Cerebellar cortex (tissue), 1 donor: Measurements from ENCODE around the gene NT5C3A.
"Not testable (repeated sequence)": the region's sequence is repeated elsewhere in the genome, so short reads cannot be mapped to it uniquely, and the experiment has no call there.

ENCODE experiments used
- DNase-seq: peaks from one replicate; pipeline ENCODE4 v3.0.0-alpha.2; 2015; ENCODE audit warnings: low spot score

NT5C3A gene

GRCh38 chr7:32979902-32980301, 82.7 kb downstream of the NT5C3A start:
- not testable (repeated sequence) for DNase-seq

GRCh38 chr7:32979246-32979645, 83.3 kb downstream of the NT5C3A start:
- DNase-seq, result not testable (repeated sequence)

GRCh38 chr7:32977159-32977558, 85.4 kb downstream of the NT5C3A start:
- not testable (repeated sequence) for DNase-seq

- not testable (repeated sequence) for DNase-seq
Observed at GRCh38 chr7:32971967-32972366, 90.6 kb downstream of the NT5C3A start.

GRCh38 chr7:32967268-32967582, 95.4 kb downstream of the NT5C3A start:
- not testable (repeated sequence) for DNase-seq

- not testable (repeated sequence) for DNase-seq
Observed at GRCh38 chr7:32966489-32967267, 95.9 kb downstream of the NT5C3A start.

- DNase-seq, result not testable (repeated sequence)
Observed at GRCh38 chr7:32964461-32965159, 98.0 kb downstream of the NT5C3A start.
